H9 (cell line): ENCODE data around the gene ATP6V1C2. TPM values are rescaled to one million over a fixed set of nuclear protein-coding genes. Genes with fewer than 3 reads are reported as not detected.
A peak's percentile ranks its signal among the peaks of the same experiment; 100 is the strongest.

ENCODE experiments used
- DNase-seq: peaks from one replicate; pipeline ENCODE4 v3.0.0-alpha.2; 2017
- H2AFZ ChIP-seq: one replicate; pipeline ENCODE4 v1.6.1; 2013; ENCODE audit warnings: mild to moderate bottlenecking, low read length, control low read depth, moderate library complexity
- H2AK5ac ChIP-seq: 2 replicates; pipeline ENCODE4 v1.6.1; 2013; ENCODE audit warnings: low read length, control low read depth, mixed read lengths; ENCODE audit not compliant: insufficient read length
- H2BK120ac ChIP-seq: one replicate; pipeline ENCODE4 v1.6.1; 2013; ENCODE audit warnings: low read depth, mild to moderate bottlenecking, low read length, control low read depth, inconsistent platforms; ENCODE audit not compliant: poor library complexity, severe bottlenecking
- H2BK12ac ChIP-seq: 2 replicates; pipeline ENCODE4 v1.6.1; 2013; ENCODE audit warnings: low read length, control low read depth, mixed read lengths, low read depth; ENCODE audit not compliant: insufficient read length
- H2BK15ac ChIP-seq: 2 replicates; pipeline ENCODE4 v1.6.1; 2013; ENCODE audit warnings: low read depth, low read length, control low read depth
- H2BK20ac ChIP-seq: one replicate; pipeline ENCODE4 v1.6.1; 2013; ENCODE audit warnings: low read depth, mild to moderate bottlenecking, low read length, control low read depth, inconsistent platforms; ENCODE audit not compliant: poor library complexity, severe bottlenecking
- H2BK5ac ChIP-seq: 2 replicates; pipeline ENCODE4 v1.6.1; 2013; ENCODE audit warnings: low read length, control low read depth, mixed read lengths; ENCODE audit not compliant: insufficient read length
- H3K14ac ChIP-seq: 2 replicates; pipeline ENCODE4 v1.6.1; 2013; ENCODE audit warnings: low read length, control low read depth; ENCODE audit not compliant: insufficient read depth
- H3K18ac ChIP-seq: 2 replicates; pipeline ENCODE4 v1.6.1; 2013; ENCODE audit warnings: low read depth, mild to moderate bottlenecking, mixed read lengths, low read length, control low read depth; ENCODE audit not compliant: insufficient read length
- H3K23ac ChIP-seq: 2 replicates; pipeline ENCODE4 v1.6.1; 2013; ENCODE audit warnings: low read length, control low read depth, mixed read lengths, low read depth; ENCODE audit not compliant: insufficient read length
- H3K23me2 ChIP-seq: 2 replicates; pipeline ENCODE4 v1.6.1; 2013; ENCODE audit warnings: low read depth, mild to moderate bottlenecking, mixed read lengths, low read length, control low read depth; ENCODE audit not compliant: insufficient read length, poor library complexity, severe bottlenecking
- H3K27ac ChIP-seq: 2 replicates; pipeline ENCODE4 v1.5.1; 2013; ENCODE audit warnings: low read length, control low read depth, mixed read lengths, low read depth; ENCODE audit not compliant: insufficient read length
- H3K27me3 ChIP-seq: 2 replicates; pipeline ENCODE4 v1.6.1; 2013; ENCODE audit warnings: low read length, control low read depth, inconsistent platforms; ENCODE audit not compliant: insufficient read depth
- H3K4ac ChIP-seq: 2 replicates; pipeline ENCODE4 v1.6.1; 2013; ENCODE audit warnings: low read depth, mild to moderate bottlenecking, control low read depth, inconsistent platforms, low read length, moderate library complexity
- H3K4me1 ChIP-seq: 2 replicates; pipeline ENCODE4 v1.6.1; 2013; ENCODE audit warnings: low read length, control low read depth, inconsistent platforms; ENCODE audit not compliant: insufficient read depth
- H3K4me2 ChIP-seq: 2 replicates; pipeline ENCODE4 v1.6.1; 2013; ENCODE audit warnings: low read length, control low read depth, mixed read lengths; ENCODE audit not compliant: insufficient read length, insufficient read depth
- H3K56ac ChIP-seq: 2 replicates; pipeline ENCODE4 v1.6.1; 2013; ENCODE audit warnings: low read depth, mild to moderate bottlenecking, mixed read lengths, low read length, control low read depth; ENCODE audit not compliant: insufficient read length
- H3K79me1 ChIP-seq: 2 replicates; pipeline ENCODE4 v1.6.1; 2013; ENCODE audit warnings: low read depth, mild to moderate bottlenecking, moderate library complexity, low read length, control low read depth, inconsistent platforms; ENCODE audit not compliant: insufficient read depth, poor library complexity, severe bottlenecking
- H3K79me2 ChIP-seq: 2 replicates; pipeline ENCODE4 v1.6.1; 2013; ENCODE audit warnings: low read length, control low read depth, inconsistent platforms; ENCODE audit not compliant: insufficient read depth
- H3K9ac ChIP-seq: 2 replicates; pipeline ENCODE4 v1.6.1; 2013; ENCODE audit warnings: low read length, control low read depth, mixed read lengths; ENCODE audit not compliant: insufficient read length; ENCODE audit errors: extremely low read depth
- H3K9me3 ChIP-seq: one replicate; pipeline ENCODE4 v1.6.1; 2013; ENCODE audit warnings: low read depth, low read length, inconsistent platforms; ENCODE audit not compliant: control insufficient read depth
- H3T11ph ChIP-seq: one replicate; pipeline ENCODE4 v1.6.1; 2013; ENCODE audit warnings: mild to moderate bottlenecking, low read length, control low read depth, inconsistent platforms
- H4K20me1 ChIP-seq: one replicate; pipeline ENCODE4 v1.6.1; 2013; ENCODE audit not compliant: control insufficient read depth, insufficient read length, insufficient read depth
- H4K5ac ChIP-seq: 2 replicates; pipeline ENCODE4 v1.6.1; 2013; ENCODE audit warnings: low read depth, mild to moderate bottlenecking, mixed read lengths, low read length, control low read depth; ENCODE audit not compliant: insufficient read length
- H4K8ac ChIP-seq: replicated peaks from 2 replicates; pipeline ENCODE4 v1.6.1; 2013; ENCODE audit warnings: low read length, control low read depth, mixed read lengths, low read depth; ENCODE audit not compliant: insufficient read length
- H4K91ac ChIP-seq: 2 replicates; pipeline ENCODE4 v1.6.1; 2013; ENCODE audit warnings: low read depth, mild to moderate bottlenecking, moderate library complexity, mixed read lengths, low read length, control low read depth; ENCODE audit not compliant: insufficient read length
- H3K27ac Mint-ChIP-seq, 3 experiments: 2 replicates in 2 of 3; 3 replicates in 1 of 3; pipeline ENCODE4 v1.8.0; 2020 to 2021; ENCODE audit warnings: mixed read lengths in 3 of 3, mild to moderate bottlenecking in 1 of 3, moderate library complexity in 1 of 3
- H3K27me3 Mint-ChIP-seq: 2 replicates; pipeline ENCODE4 v1.8.0; 2021; ENCODE audit warnings: low read depth, mild to moderate bottlenecking, moderate library complexity, mixed read lengths
- H3K36me3 Mint-ChIP-seq, 3 experiments: 2 replicates in 2 of 3; 3 replicates in 1 of 3; pipeline ENCODE4 v1.8.0; 2020 to 2021; ENCODE audit warnings: low read depth in 3 of 3, mixed read lengths in 3 of 3; ENCODE audit not compliant: insufficient read depth in 1 of 3
- H3K4me1 Mint-ChIP-seq, 2 experiments: 2 replicates each; pipeline ENCODE4 v1.8.0; 2020; ENCODE audit warnings: mixed read lengths in 2 of 2
- H3K4me3 Mint-ChIP-seq, 2 experiments: 2 replicates in 1 of 2; 3 replicates in 1 of 2; pipeline ENCODE4 v1.8.0; 2020 to 2021; ENCODE audit warnings: mild to moderate bottlenecking in 2 of 2, mixed read lengths in 2 of 2, moderate library complexity in 1 of 2
- H3K9me3 Mint-ChIP-seq, 2 experiments: 2 replicates in 1 of 2; 3 replicates in 1 of 2; pipeline ENCODE4 v1.8.0; 2020; ENCODE audit warnings: mild to moderate bottlenecking in 2 of 2, mixed read lengths in 2 of 2, moderate library complexity in 1 of 2
- CTCF ChIP-seq: fragments of 200-600 bp; sonication (generic); conservative IDR thresholded peaks from 3 replicates; pipeline ENCODE4 v1.8.0; 2021; ENCODE audit warnings: antibody characterized with exemption, mild to moderate bottlenecking
- WGBS: extraction: QIAGEN DNeasy Blood & Tissue Kit; methylation state at CpG from one replicate; pipeline ENCODE4 v1.1.7; 2013; ENCODE audit warnings: missing lambda C conversion rate, low lambda C conversion rate, mixed read lengths; ENCODE audit not compliant: insufficient read length; ENCODE audit errors: extremely low coverage; 5-methylcytosine and 5-hydroxymethylcytosine counted together
- total RNA-seq: library from RNA; stranded (reverse); gene quantifications from 2 replicates; pipeline ENCODE4 v1.2.1, GENCODE V29; 2021

The ATP6V1C2 gene
- total RNA-seq, 1 experiment from 2014 or later, result 1.2 TPM

DNA sequence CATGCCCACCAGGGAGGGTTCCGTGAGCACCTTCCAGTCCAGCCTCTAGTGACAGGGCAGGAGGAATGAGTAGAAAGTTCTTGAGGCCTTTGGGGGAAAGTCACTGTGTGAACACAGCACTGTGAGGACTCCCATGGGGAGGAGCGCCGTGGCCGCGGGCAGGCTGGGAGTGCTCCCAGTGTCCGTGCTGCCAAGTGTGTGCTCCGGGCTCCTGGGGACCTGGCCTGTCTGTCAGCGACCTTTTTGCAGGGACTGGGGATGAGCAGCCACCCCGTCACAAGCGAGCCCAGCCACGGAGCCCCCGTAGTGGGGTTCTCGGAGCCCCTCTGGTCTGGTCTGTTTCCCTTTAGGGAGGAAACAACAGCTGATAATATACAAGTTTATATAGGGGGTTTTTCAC is 54.4 kb downstream of the ATP6V1C2 start:
- H2BK5ac ChIP-seq, result no peak overlapping the region
- no peaks in the 10 kb centered on the region for H3K4me1 ChIP-seq
- H3K18ac ChIP-seq, result no peak overlapping the region
- H3K23ac ChIP-seq, result no peak overlapping the region
- DNase-seq, result no peak
- H4K91ac ChIP-seq, result no peak overlapping the region
- Mint-ChIP-seq H3K4me3 (no peak overlapping the region), H3K27ac (peak overlapping the region in 2 of 3 experiments; percentile 70 to 82; a peak in 1 of 7 replicates), H3K9me3 (no peaks in the 10 kb centered on the region; a peak in 1 of 5 replicates), H3K27me3 (peaks cover 3% of the 10 kb centered on the region; the same call in 1 of the 2 replicates), H3K4me1 (peaks cover 4 to 11% of the 10 kb centered on the region in 2 experiments; a peak in 3 of 4 replicates), H3K36me3 (peaks cover 11 to 14% (median 13%) of the 10 kb centered on the region in 3 experiments; a peak in 6 of 7 replicates)
- H3T11ph ChIP-seq, result no peak overlapping the region
- H3K56ac ChIP-seq, result no peak overlapping the region
- H4K20me1 ChIP-seq, result no peaks in the 10 kb centered on the region
- WGBS, result no CpG with 5 or more reads among the region's 13 CpGs
- no peak overlapping the region for H3K27ac ChIP-seq
- H3K14ac ChIP-seq, result no peak overlapping the region
- no peak overlapping the region for H3K9ac ChIP-seq
- no peaks in the 10 kb centered on the region for H3K79me1 ChIP-seq
- H2AK5ac ChIP-seq, result no peak overlapping the region
- no peak overlapping the region for H2BK20ac ChIP-seq
- no peak overlapping the region for H2BK15ac ChIP-seq
- no peak overlapping the region for H3K4ac ChIP-seq
- H3K9me3 ChIP-seq, result no peaks in the 10 kb centered on the region
- H2BK120ac ChIP-seq, result no peak overlapping the region
- H3K4me2 ChIP-seq, result no peak overlapping the region
- H3K27me3 ChIP-seq, result no peaks in the 10 kb centered on the region
- no peaks in the 10 kb centered on the region for H3K79me2 ChIP-seq
- no peak for TF ChIP-seq CTCF
- H4K8ac ChIP-seq, result no peak overlapping the region
- H2BK12ac ChIP-seq, result no peak overlapping the region
- no peaks in the 10 kb centered on the region for H3K23me2 ChIP-seq
- no peak overlapping the region for H4K5ac ChIP-seq
- no peak overlapping the region for H2AFZ ChIP-seq
